Heart right ventricle (tissue), 16 donors: ENCODE data around the gene ZNF341. TPM values are rescaled to one million over a fixed set of nuclear protein-coding genes. Genes with fewer than 3 reads are reported as not detected.
A peak's percentile ranks its signal among the peaks of the same experiment; 100 is the strongest.

Experiments used
- ATAC-seq, 8 donors: fragments of 200-7000 bp; cut with Tn5 transposase; one replicate each; pipeline ENCODE4 v1.9.1; 2020; ENCODE audit warnings: mild to moderate bottlenecking in 8 of 8, moderate library complexity in 8 of 8, moderate number of reproducible peaks in 1 of 8
- DNase-seq, 2 donors: peaks; one replicate each; pipeline ENCODE4 v3.0.0-alpha.2; 2020
- H3K27ac ChIP-seq, 10 donors: fragments of 200-600 bp; sonication (generic) in 2 of 10; one replicate each; pipeline versions ENCODE4 v1.5.0 to v1.8.0; 2020 to 2022; ENCODE audit warnings: mild to moderate bottlenecking in 3 of 10
- H3K27me3 ChIP-seq, 7 donors: fragments of 200-600 bp; one replicate each; pipeline ENCODE4 v1.8.0; 2021 to 2022; ENCODE audit warnings: mild to moderate bottlenecking in 2 of 7
- H3K36me3 ChIP-seq, 9 donors: fragments of 200-600 bp; sonication (generic) in 1 of 9; one replicate each; pipeline versions ENCODE4 v1.5.0 to v1.8.0; 2020 to 2022; ENCODE audit warnings: mild to moderate bottlenecking in 2 of 9
- H3K4me1 ChIP-seq, 9 donors: fragments of 200-600 bp; sonication (generic) in 1 of 9; one replicate each; pipeline versions ENCODE4 v1.5.0 to v1.8.0; 2020 to 2022; ENCODE audit warnings: mild to moderate bottlenecking in 4 of 9
- H3K4me3 ChIP-seq, 10 donors: fragments of 200-600 bp; sonication (generic) in 2 of 10; one replicate each; pipeline versions ENCODE4 v1.5.0 to v1.8.0; 2020 to 2022; ENCODE audit warnings: mild to moderate bottlenecking in 7 of 10, moderate library complexity in 2 of 10
- H3K9me3 ChIP-seq, 11 donors: fragments of 200-600 bp in 10 of 11; sonication (generic) in 2 of 11; one replicate each; pipeline versions ENCODE4 v1.5.0 to v1.8.0; 2013 to 2022; ENCODE audit warnings: mild to moderate bottlenecking in 2 of 11, control low read depth in 1 of 11, moderate library complexity in 1 of 11
- CTCF ChIP-seq, 9 donors: fragments of 200-600 bp; sonication (generic) in 2 of 9; IDR thresholded peaks; one replicate each; pipeline versions ENCODE4 v1.5.0 to v1.8.0; 2021 to 2022; ENCODE audit warnings: antibody characterized with exemption in 9 of 9, mild to moderate bottlenecking in 5 of 9, moderate library complexity in 1 of 9
- WGBS, 2 donors: extraction: QIAGEN DNeasy Blood & Tissue Kit; methylation state at CpG; one replicate each; pipeline ENCODE4 v1.1.7; 2013; ENCODE audit warnings: inconsistent platforms in 1 of 2; 5-methylcytosine and 5-hydroxymethylcytosine counted together
- intact Hi-C, 10 donors: fragments of 100-400 bp; cut with DNase I; formaldehyde crosslinking; loops; one replicate each; pipeline versions ENCODE4 v1.11.1 to v1.14.2; 2022
- polyA plus RNA-seq, 2 donors: library from polyadenylated mRNA; stranded (reverse); fragments of 200-250 nt; gene quantifications; one replicate each; pipeline ENCODE4 v1.2.3, GENCODE V29; 2013
- total RNA-seq, 10 donors: library from RNA; stranded (reverse); fragmentation: NEBNext Ultra II Directional in 3 of 10; extraction: Animal tissue kit (Norgen Biotek cat#: 25700) in 3 of 10; gene quantifications; one replicate each; pipeline versions ENCODE4 v1.2.1 to v1.2.4, GENCODE V29; 2021 to 2023
- donor health status: Arrhythmogenic right ventricular cardiomyopathy.
- donor health status: ischemic (EF 13 %, LVEDD 7.1; RV severe dilation, severe dysfunction).
- donor health status: healthy with polysubstance abuse.
- donor health status: DM: no; HTN: yes; CAD: no.
- donor health status: DM: no; HTN: no; CAD: no.
- donor health status: ischemic (EF 25% LVEDD 6.9; RV normal size, moderate dysfunction).
- donor health status: ischemic (EF 25% LVEDD 5.7; RV mildly dilated, moderate dysfunction).
- donor health status: healthy.
- donor health status: DM: yes; HTN: yes; CAD: no.
- donor health status: Ischemic cardiomyopathy.
- donor health status: ischemic (EF 35%, LVEDD 5.7; RV mildly dilated, moderate dysfunction).
- donor health status: nonischemic (EF 11% LVEDD 7.7; RV severe dilation, severe dysfunction).
- donor health status: DM: yes; HTN: yes; CAD: no.
- donor health status: PGD.
- donor health status: ischemic (EF 29% LVEDD 5.4; RV normal size, mild dysfunction).
- donor health status: nonischemic (EF 23%, LVEDD 6.1; RV moderate dilation, normal function).

The ZNF341 gene
- total and polyA plus RNA-seq, 12 donors = 0.85 to 3.7 (median 1.7) TPM

GRCh38 chr20:33716498-33716897 lies 15.3 kb upstream of the ZNF341 start:
- intact Hi-C loops = no loop called here
- Histone ChIP-seq H3K27me3 (no peaks in the 10 kb centered on the region), H3K36me3 (peaks cover 0 to 37% (median 19%) of the 10 kb centered on the region in 9 donors), H3K9me3 (no peaks in the 10 kb centered on the region), H3K27ac (no peak overlapping the region), H3K4me3 (no peak overlapping the region), H3K4me1 (peaks cover 0 to 19% (median 13%) of the 10 kb centered on the region in 9 donors)
- TF ChIP-seq CTCF (IDR thresholded peaks at IDR 0.05) = no peak
- ATAC-seq = no peak
- no peak for DNase-seq
- WGBS, 2 donors = 85 to 95% methylated on average over 2 of the region's 2 CpGs

GRCh38 chr20:33719277-33719988 lies 12.4 kb upstream of the ZNF341 start:
- H3K36me3 ChIP-seq = peaks cover 0 to 9% (median 0%) of the 10 kb centered on the region in 9 donors

GRCh38 chr20:33719989-33720709 lies 11.6 kb upstream of the ZNF341 start, which contains the start of gene PXMP4:
TSS of gene PXMP4 (minus strand) at chr20:33720310. CDS start at chr20:33720207, 103 bp downstream.
- peaks cover 0 to 19% (median 13%) of the 10 kb centered on the region in 9 donors for H3K4me1 ChIP-seq
- intact Hi-C loops = no loop called here
- peaks cover 0 to 2% (median 0%) of the 10 kb centered on the region in 9 donors for H3K36me3 ChIP-seq
- H3K4me3 ChIP-seq = peak within 1 kb of the TSS; percentile 78 to 97 (median 90)
- peak; percentile 81 to 96 for DNase-seq
- no peaks in the 10 kb centered on the region for H3K9me3 ChIP-seq
- ATAC-seq = peak; percentile 98 to 100 (median 100)
- TF ChIP-seq CTCF (IDR thresholded peaks at IDR 0.05) = peak in 1 of 9 donors; percentile 8
- 3% methylated on average over 46 of the region's 46 CpGs for WGBS, 2 donors
- H3K27me3 ChIP-seq = no peaks in the 10 kb centered on the region
- H3K27ac ChIP-seq = peak within 1 kb of the TSS in 9 of 10 donors; percentile 71 to 88 (median 80)

More at GRCh38 chr20:33719277-33719988, 12.4 kb upstream of the ZNF341 start:
- Histone ChIP-seq H3K9me3 (no peaks in the 10 kb centered on the region), H3K4me1 (peaks cover 0 to 19% (median 13%) of the 10 kb centered on the region in 9 donors), H3K27ac (peak overlapping the region in 9 of 10 donors; percentile 71 to 88 (median 80)), H3K27me3 (no peaks in the 10 kb centered on the region), H3K4me3 (peak overlapping the region; percentile 78 to 97 (median 90))
- no peak for TF ChIP-seq CTCF (IDR thresholded peaks at IDR 0.05)
- WGBS, 2 donors = 47 to 52% methylated on average over 13 of the region's 13 CpGs
- DNase-seq = no peak
- ATAC-seq = no peak
- intact Hi-C loops = no loop called here

- peaks cover 0 to 19% (median 13%) of the 10 kb centered on the region in 9 donors for H3K4me1 ChIP-seq
- H3K4me3 ChIP-seq = no peak overlapping the region
- WGBS, 2 donors = 94 to 97% methylated on average over 11 of the region's 11 CpGs
- TF ChIP-seq CTCF (IDR thresholded peaks at IDR 0.05) = no peak
- DNase-seq (no peak), ATAC-seq (no peak)
- no peaks in the 10 kb centered on the region for H3K36me3 ChIP-seq
- no peaks in the 10 kb centered on the region for H3K9me3 ChIP-seq
- H3K27ac ChIP-seq = no peak overlapping the region
- H3K27me3 ChIP-seq = no peaks in the 10 kb centered on the region
- intact Hi-C loops = no loop called here
Measured at GRCh38 chr20:33721391-33722140, 10.2 kb upstream of the ZNF341 start.
